LNCAP (cell line): ENCODE results near the gene EVX1.

Experiments used
- CTCF ChIP-seq: fragments of 450-650 bp; IDR thresholded peaks from 2 replicates; pipeline ENCODE4 v1.5.1; 2017; ENCODE audit warnings: mild to moderate bottlenecking

EVX1 gene

GRCh38 chr7:27283558-27283957 lies 41.0 kb downstream of the EVX1 start:
- no peak for TF ChIP-seq CTCF

GRCh38 chr7:27295236-27295635 lies 52.6 kb downstream of the EVX1 start:
- TF ChIP-seq CTCF, result no peak

GRCh38 chr7:27297356-27297755 lies 54.8 kb downstream of the EVX1 start:
- no peak for TF ChIP-seq CTCF
